Measurements from ENCODE around the gene RPL19.
"Not testable (repeated sequence)": the region's sequence is repeated elsewhere in the genome, so short reads cannot be mapped to it uniquely, and the experiment has no call there.

The RPL19 gene

GRCh38 chr17:39225959-39226683 lies 26.0 kb downstream of the RPL19 start:
- peak; percentile 94 for DNase-seq

- DNase-seq, result no peak
Measured at GRCh38 chr17:39227364-39227919, 27.4 kb downstream of the RPL19 start.

DNA sequence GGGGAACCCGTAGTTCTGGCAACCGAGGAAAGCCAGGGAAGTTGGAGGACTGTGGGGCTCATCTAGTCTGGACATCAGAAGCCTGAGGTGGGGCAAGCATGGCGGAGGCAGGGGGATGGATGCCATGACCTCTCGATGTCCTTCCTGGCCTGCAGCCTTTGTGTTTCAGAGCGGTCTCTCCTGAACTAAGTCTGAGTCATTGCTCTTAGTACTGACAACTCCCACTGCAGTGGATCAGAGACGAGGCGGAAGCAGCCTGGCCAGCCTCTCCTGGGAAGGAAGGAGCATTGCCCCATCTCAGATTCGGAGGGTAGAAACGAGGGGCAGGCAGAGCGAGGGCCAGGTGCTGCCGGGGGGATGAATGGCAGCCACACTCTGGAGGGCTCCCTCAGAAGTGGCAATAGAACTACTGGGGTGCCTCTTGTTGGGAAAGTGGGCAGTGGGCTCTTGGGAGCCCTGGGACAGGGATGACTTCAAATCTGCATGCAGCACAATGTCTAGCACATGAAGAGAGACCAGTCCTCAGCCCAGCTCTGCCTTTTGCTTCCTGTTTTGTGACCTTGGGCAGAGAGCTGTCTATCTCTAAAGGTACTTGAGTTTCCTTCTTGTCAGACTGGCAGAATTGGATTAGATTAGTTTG lies 29.3 kb downstream of the RPL19 start:
- DNase-seq, result no peak

DNA sequence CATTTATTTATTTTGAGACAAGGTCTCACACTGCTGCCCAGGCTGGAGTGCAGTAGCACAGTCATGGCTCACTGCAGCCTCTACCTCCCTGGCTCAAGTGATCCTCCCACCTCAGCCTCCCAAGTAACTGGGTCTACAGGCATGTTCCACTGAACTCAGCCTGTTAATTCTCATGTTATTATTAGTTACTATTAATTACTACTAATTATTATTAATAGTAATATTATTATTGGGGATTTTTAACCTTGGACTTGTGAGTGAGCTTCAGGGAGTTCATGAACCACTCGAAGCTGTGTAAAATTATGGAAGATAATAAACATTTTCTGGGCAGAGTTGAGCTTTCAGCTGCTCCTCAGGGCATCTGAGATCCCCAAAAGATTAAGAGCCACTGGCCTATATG lies 30.3 kb downstream of the RPL19 start:
- DNase-seq, result no peak

- no peak for DNase-seq
Measured at GRCh38 chr17:39231091-39231561, 31.0 kb downstream of the RPL19 start.

GRCh38 chr17:39231591-39232551 lies 31.8 kb downstream of the RPL19 start:
- peak; percentile 76 for DNase-seq

DNA sequence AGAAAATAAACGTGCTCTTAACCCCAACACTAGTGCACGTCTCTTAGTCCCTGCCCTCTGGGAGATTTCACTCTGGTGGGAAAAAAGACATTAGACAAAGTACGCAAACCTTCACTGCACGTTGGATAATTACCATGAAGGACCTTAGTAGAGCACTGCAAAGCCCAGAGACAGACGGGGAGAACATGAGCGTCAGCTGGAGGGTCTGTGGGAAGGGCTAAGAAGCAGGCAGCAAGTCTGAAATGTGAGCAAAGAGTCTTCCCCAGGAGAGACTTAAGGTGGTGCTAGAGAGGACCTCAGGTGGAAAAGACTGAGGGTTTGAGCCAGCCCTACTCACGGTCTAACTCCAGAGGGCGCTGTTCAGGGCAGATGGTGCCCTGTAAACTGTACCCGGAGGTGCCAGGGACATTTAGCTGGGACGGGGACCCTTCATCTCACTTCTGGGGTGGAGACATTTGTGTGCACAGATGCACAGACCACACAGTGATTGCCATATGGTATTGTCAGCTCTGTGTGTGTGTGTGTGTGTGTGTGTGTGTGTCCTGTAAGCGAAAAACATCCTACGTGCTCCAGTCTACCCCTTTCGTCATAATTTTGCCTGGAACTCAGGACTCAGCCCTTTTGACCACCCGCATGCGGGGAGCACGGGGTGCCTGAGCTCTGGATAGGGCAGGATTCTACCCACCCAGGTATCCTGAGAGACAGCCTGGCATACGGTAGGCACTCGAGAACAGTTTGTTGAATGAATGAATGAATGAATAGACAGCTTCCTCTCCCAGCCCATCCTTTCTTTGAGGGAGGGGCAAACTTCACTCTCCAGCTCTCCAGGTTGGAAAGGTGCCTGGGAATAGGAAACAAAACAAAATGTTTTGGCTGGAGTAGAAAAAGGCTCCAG lies 35.7 kb downstream of the RPL19 start:
- DNase-seq, result peak; percentile 76

- DNase-seq, result no peak
Measured at GRCh38 chr17:39236450-39236927, 36.4 kb downstream of the RPL19 start.

DNA sequence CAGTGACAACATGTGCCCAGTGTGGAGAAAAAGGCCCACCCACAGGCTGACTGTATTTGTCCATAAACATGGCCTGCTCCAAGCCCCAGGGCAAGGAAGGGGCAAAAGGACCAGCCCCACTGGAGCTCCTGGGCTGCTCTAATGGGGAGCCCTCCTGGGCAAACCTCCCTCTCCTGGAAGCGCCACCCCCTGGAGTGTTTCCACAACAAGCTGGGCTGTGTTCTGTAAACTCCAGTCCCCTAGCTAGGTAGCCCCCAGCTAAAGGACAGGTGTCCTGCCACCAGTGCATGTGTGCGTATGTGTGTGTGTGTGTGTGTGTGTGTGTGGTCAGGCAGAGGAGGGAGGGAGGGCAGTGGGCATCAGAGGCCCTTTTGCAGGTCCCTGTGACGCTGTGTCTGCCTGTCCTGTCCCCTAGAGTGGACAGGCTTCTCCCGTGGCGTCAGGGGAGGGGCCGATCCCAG lies 36.9 kb downstream of the RPL19 start:
- peak; percentile 29 for DNase-seq

DNA sequence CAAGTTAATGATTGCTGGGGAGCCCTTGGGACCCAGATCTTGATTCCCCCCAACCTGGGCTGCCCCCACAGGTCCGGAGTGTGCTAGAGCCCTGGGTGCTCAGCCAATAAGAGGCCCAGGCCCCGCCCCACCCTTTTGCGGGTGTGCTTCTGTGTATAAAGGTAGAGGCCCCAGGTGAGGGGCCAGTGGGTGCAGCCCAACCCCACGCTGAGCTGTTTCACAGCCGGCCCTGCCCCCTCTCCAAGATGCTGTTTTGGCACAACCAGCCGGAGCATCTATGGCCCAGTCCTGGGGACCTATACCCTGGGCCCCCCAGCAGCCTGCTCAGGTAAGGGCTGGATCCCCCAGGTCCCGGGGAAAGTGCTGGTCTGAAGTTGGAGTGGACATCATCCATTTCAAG lies 37.5 kb downstream of the RPL19 start:
- no peak for DNase-seq

DNA sequence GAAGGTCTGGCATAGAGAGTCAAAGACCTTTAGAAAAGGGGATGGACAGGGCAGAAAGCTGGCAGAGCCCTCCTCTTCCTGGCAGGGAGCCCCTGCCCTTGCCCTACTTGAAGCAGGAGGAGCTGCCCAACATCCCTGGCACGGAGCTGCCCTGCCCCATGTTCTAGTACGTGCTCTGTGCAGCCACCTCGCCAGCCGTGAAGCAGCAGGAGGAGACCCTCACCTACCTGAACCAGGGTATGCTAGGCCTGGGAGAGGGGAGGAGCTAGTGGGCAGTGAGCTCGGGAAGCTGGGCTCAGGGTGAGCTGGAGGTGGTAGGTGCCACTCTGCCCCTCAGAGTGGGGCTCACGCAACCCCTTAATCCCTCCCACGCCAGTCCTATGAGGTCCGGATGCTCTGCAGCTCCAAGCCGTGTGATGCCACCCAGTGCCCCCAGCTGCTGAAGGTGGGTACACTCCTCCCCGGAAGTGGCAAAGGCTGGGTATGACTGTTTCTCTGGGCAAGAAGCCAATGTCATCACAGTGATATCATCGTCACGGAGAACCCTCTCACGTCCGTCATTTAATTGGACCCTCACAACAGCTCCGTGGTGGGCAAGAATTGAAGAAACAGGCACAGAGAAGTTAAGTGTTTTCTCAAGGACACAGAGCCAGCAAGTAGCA lies 38.4 kb downstream of the RPL19 start:
- DNase-seq, result no peak

GRCh38 chr17:39239640-39240314 lies 39.7 kb downstream of the RPL19 start:
- DNase-seq, result peak; percentile 48

DNA sequence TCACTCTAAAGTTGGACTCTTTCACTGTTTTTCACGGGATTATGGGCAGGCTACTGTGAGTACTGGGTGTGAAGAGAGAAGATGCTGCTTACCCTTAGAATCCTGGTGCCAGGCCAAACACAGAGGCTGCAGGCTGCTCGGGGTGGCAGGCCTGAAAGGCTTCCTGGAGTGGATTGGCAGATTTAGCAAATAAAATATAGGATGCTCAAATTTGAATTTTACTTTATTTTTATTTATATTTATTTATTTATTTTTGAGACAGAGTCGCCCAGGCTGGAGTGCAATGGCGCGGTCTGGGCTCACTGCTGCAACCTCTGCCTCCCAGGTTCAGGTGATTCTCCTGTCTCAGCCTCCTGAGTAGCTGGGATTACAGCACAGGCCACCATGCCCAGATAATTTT lies 40.5 kb downstream of the RPL19 start:
- no peak for DNase-seq

DNA sequence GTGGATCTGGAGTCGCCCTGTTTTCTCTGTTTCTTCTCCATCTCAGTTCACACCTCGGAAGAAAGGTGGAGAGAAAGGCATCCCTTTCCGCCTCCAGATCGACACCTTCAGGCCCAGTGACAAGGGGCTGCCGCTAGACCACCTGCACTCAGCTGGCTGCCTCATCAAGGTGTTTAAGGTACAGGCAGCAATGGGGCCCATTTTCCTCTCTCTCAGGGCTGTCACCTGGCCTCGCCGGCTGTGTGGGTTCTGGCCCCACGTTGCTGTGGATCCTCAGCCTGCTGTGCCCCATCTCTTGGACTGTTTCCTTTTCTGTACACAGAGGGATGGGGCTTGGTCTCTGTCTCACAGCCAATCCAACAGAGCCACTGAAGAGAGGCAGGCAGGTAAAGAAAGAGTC lies 43.1 kb downstream of the RPL19 start:
- no peak for DNase-seq

DNA sequence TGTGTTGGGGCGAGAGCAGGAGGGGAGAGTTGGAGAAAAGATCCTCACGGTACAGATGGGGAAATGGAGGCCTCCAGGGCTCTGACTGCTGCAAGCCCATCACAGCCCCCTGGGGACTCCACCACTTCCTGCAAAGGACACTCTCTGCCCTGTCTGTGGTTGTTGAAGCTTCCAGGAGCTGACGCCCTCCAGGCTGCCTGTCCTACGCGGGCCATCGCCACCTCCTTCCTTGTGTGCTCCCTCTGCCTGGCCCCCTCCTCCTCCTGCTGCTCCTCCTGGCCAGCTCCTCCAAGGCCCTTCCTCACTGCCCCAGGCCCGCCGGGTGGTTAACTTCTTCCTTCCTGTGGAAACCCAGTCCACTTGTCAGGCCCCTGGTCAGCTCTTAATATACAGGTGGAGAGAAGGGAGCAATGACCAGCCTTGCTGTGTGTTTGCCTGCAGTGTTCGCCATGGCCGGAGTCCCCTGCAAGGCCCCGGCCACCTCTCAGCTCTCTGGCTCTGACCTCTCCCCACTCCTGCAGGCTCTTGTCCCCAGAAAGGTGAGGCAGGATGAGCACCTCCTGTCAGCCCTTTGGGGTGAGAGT lies 44.0 kb downstream of the RPL19 start:
- peak; percentile 30 for DNase-seq

DNA sequence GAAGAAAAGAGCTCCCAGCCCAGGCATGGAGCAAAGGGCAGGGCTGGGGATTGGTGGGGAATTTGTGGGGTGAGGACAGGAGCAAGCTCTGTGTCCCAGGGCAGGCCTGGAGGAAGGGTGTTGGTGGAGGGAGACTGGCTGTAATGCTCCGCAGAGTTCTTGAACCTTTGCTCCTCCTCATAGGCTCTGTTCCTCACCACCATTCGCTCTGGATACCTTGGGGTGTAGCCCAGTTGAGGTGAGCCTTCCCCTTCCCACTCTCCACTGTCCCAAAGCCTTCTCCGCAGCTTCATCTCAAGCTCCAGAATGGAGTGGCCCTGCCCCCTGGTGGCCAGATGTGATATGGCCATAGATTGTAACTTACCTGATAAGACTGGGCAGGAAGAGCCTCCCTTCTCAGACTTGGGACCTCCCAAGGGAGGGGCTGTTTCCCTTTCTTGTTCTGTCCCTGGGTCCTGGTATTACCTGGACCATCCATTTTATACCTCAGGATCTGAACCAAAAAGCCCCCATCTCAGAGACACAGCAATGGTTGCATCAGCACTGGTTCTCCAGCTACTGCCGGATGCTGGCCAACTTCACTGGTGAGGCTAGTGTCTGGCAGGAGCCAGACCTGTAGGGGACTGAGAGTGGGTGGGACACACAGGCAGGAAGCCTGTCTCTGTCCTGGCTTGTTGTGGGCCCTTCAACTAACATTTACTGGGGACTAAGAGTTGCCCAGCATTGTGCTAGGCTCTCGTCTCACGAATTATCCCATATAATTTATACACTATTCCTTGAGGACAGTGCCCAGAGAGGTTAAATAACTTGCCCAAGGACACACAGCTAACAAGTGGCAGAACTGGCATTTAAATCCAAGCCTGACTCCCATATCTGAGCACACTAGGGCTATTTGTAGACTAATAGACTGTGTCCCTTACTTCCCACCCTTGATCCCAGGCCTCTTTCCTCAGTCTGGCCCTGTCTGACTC lies 44.8 kb downstream of the RPL19 start:
- DNase-seq, result peak; percentile 95

- DNase-seq, result no peak
Measured at GRCh38 chr17:39246274-39246673, 46.2 kb downstream of the RPL19 start.

GRCh38 chr17:39250076-39250475 lies 50.0 kb downstream of the RPL19 start:
- DNase-seq, result not testable (repeated sequence)

GRCh38 chr17:39251997-39252396 lies 51.9 kb downstream of the RPL19 start:
- DNase-seq, result no peak

All from eye (tissue), 1 donor.